Smooth muscle cell (in vitro differentiated cells): ENCODE results near the gene SLC11A1. TPM values are rescaled to one million over a fixed set of nuclear protein-coding genes. Genes with fewer than 3 reads are reported as not detected.

ENCODE experiments used
- DNase-seq: peaks from one replicate; lab custom pipeline; 2025; ENCODE audit not compliant: unreplicated experiment; lab: John Stamatoyannopoulos, UW
- H2AFZ ChIP-seq: fragments of 200-600 bp; sonication (generic); 2 replicates; pipeline ENCODE4 v1.6.0; 2016; ENCODE audit warnings: antibody characterized with exemption, low read depth, mild to moderate bottlenecking
- H3F3A ChIP-seq: fragments of 200-600 bp; sonication (generic); 2 replicates; pipeline ENCODE4 v1.6.0; 2017; ENCODE audit warnings: antibody characterized with exemption, low read depth
- H3K27ac ChIP-seq: fragments of 200-600 bp; sonication (generic); 2 replicates; pipeline ENCODE4 v1.5.1; 2016; ENCODE audit warnings: low read depth, mild to moderate bottlenecking
- H3K27me3 ChIP-seq: fragments of 200-600 bp; sonication (generic); 2 replicates; pipeline ENCODE4 v1.6.1; 2016; ENCODE audit warnings: low read depth, mild to moderate bottlenecking
- H3K36me3 ChIP-seq: fragments of 200-600 bp; sonication (generic); 2 replicates; pipeline ENCODE4 v1.5.1; 2016; ENCODE audit warnings: low read depth
- H3K4me1 ChIP-seq: fragments of 200-600 bp; sonication (generic); 2 replicates; pipeline ENCODE4 v1.5.1; 2016; ENCODE audit warnings: low read depth
- H3K4me2 ChIP-seq: fragments of 200-600 bp; sonication (generic); 2 replicates; pipeline ENCODE4 v1.6.0; 2016; ENCODE audit warnings: mild to moderate bottlenecking
- H3K4me3 ChIP-seq: fragments of 200-600 bp; sonication (generic); 2 replicates; pipeline ENCODE4 v1.5.1; 2016; ENCODE audit warnings: mild to moderate bottlenecking
- H3K79me2 ChIP-seq: fragments of 200-600 bp; sonication (generic); 2 replicates; pipeline ENCODE4 v1.6.0; 2016; ENCODE audit warnings: low read depth, mild to moderate bottlenecking
- H3K9ac ChIP-seq: fragments of 200-600 bp; sonication (generic); 2 replicates; pipeline ENCODE4 v1.6.0; 2016; ENCODE audit warnings: low read depth
- H3K9me3 ChIP-seq: fragments of 200-600 bp; sonication (generic); replicated peaks from 2 replicates; pipeline ENCODE4 v1.5.1; 2016; ENCODE audit warnings: low read depth
- H4K20me1 ChIP-seq: fragments of 200-600 bp; sonication (generic); 2 replicates; pipeline ENCODE4 v1.6.0; 2016; ENCODE audit warnings: low read depth
- CTCF ChIP-seq: fragments of 200-600 bp; sonication (generic); IDR thresholded peaks from 2 replicates; pipeline ENCODE4 v1.5.1; 2017; ENCODE audit warnings: borderline replicate concordance, mild to moderate bottlenecking, antibody characterized with exemption; ENCODE audit not compliant: insufficient read depth, poor library complexity, severe bottlenecking
- WGBS: methylation state at CpG from one replicate; pipeline ENCODE4 v1.1.7; 2016; ENCODE audit warnings: low lambda C conversion rate; 5-methylcytosine and 5-hydroxymethylcytosine counted together
- polyA plus RNA-seq: library from polyadenylated mRNA; unstranded; fragments of >200 nt; fragmentation: Nextera tagmentation; extraction: Ambion mirVana; gene quantifications from 2 replicates; pipeline ENCODE4 v1.2.1, GENCODE V29; 2016
- total RNA-seq: library from RNA; depleted of rRNA; stranded (reverse); fragments of >200 nt; gene quantifications from 2 replicates; pipeline ENCODE4 v1.2.3, GENCODE V29; 2014

Gene SLC11A1
- total and polyA plus RNA-seq, 2 experiments from 2014 or later = 0.31 to 0.38 TPM

DNA sequence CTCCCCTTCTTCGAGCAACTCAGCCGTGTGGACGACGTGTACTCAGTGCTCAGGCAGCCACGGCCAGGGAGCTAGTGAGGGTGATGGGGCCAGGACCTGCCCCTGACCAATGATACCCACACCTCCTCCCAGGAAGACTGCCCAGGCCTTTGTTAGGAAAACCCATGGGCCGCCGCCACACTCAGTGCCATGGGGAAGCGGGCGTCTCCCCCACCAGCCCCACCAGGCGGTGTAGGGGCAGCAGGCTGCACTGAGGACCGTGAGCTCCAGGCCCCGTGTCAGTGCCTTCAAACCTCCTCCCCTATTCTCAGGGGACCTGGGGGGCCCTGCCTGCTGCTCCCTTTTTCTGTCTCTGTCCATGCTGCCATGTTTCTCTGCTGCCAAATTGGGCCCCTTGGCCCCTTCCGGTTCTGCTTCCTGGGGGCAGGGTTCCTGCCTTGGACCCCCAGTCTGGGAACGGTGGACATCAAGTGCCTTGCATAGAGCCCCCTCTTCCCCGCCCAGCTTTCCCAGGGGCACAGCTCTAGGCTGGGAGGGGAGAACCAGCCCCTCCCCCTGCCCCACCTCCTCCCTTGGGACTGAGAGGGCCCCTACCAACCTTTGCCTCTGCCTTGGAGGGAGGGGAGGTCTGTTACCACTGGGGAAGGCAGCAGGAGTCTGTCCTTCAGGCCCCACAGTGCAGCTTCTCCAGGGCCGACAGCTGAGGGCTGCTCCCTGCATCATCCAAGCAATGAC, 22.4 kb downstream of the SLC11A1 start:
- H2AFZ ChIP-seq = no peak overlapping the region
- no peaks in the 10 kb centered on the region for H3K36me3 ChIP-seq
- H3K27me3 ChIP-seq = no peaks in the 10 kb centered on the region
- H3K4me2 ChIP-seq = no peak overlapping the region
- H3K9me3 ChIP-seq = no peaks in the 10 kb centered on the region
- peaks cover 17% of the 10 kb centered on the region for H4K20me1 ChIP-seq
- H3K79me2 ChIP-seq = peaks cover 23% of the 10 kb centered on the region
- H3F3A ChIP-seq = peaks cover 10% of the 10 kb centered on the region
- WGBS = 89% methylated on average over 16 of the region's 16 CpGs
- H3K4me1 ChIP-seq = peaks cover 15% of the 10 kb centered on the region
- no peak for TF ChIP-seq CTCF
- no peak overlapping the region for H3K9ac ChIP-seq
- no peak for DNase-seq
- H3K4me3 ChIP-seq = no peak overlapping the region
- peak overlapping the region; percentile 69 for H3K27ac ChIP-seq

DNA sequence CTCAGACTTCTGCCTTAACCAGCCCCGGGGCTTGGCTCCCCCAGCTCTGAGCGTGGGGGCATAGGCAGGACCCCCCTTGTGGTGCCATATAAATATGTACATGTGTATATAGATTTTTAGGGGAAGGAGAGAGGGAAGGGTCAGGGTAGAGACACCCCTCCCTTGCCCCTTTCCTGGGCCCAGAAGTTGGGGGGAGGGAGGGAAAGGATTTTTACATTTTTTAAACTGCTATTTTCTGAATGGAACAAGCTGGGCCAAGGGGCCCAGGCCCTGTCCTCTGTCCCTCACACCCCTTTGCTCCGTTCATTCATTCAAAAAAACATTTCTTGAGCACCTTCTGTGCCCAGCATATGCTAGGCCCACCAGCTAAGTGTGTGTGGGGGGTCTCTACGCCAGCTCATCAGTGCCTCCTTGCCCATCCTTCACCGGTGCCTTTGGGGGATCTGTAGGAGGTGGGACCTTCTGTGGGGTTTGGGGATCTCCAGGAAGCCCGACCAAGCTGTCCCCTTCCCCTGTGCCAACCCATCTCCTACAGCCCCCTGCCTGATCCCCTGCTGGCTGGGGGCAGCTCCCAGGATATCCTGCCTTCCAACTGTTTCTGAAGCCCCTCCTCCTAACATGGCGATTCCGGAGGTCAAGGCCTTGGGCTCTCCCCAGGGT, 23.1 kb downstream of the SLC11A1 start:
- no peak for DNase-seq
- no peaks in the 10 kb centered on the region for H3K27me3 ChIP-seq
- H3K4me1 ChIP-seq = peaks cover 15% of the 10 kb centered on the region
- peak overlapping the region; percentile 69 for H3K27ac ChIP-seq
- H3K79me2 ChIP-seq = peaks cover 18% of the 10 kb centered on the region
- no peak overlapping the region for H3K4me3 ChIP-seq
- peak overlapping the region; percentile 87 for H3K4me2 ChIP-seq
- TF ChIP-seq CTCF = no peak
- WGBS = 56% methylated on average over 8 of the region's 8 CpGs
- no peaks in the 10 kb centered on the region for H3K9me3 ChIP-seq
- H3F3A ChIP-seq = peaks cover 10% of the 10 kb centered on the region
- peaks cover 17% of the 10 kb centered on the region for H4K20me1 ChIP-seq
- no peaks in the 10 kb centered on the region for H3K36me3 ChIP-seq
- no peak overlapping the region for H3K9ac ChIP-seq
- no peak overlapping the region for H2AFZ ChIP-seq

DNA sequence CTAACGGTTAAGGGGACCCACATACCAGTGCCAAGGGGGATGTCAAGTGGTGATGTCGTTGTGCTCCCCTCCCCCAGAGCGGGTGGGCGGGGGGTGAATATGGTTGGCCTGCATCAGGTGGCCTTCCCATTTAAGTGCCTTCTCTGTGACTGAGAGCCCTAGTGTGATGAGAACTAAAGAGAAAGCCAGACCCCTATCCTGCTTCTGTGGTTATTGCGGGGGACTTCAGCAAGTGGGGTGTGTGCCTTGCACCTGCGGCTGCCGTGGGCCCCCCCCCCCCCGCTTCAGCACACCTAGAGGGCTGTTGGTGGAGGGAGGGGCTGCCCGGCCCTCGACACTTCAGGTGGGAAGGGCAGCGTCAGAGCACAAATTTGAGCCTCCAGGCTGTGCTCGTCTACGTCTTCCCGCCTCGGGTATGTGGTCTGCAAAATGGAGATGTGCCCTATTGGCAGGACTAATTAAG, 23.7 kb downstream of the SLC11A1 start:
- H3K9ac ChIP-seq = no peak overlapping the region
- peaks cover 12% of the 10 kb centered on the region for H3K79me2 ChIP-seq
- no peak for TF ChIP-seq CTCF
- peak overlapping the region; percentile 87 for H3K4me2 ChIP-seq
- peaks cover 15% of the 10 kb centered on the region for H3K4me1 ChIP-seq
- no peak overlapping the region for H2AFZ ChIP-seq
- H3K27ac ChIP-seq = peak overlapping the region; percentile 69
- H3K9me3 ChIP-seq = no peaks in the 10 kb centered on the region
- no peaks in the 10 kb centered on the region for H3K27me3 ChIP-seq
- peaks cover 15% of the 10 kb centered on the region for H4K20me1 ChIP-seq
- DNase-seq = no peak
- H3K36me3 ChIP-seq = no peaks in the 10 kb centered on the region
- H3F3A ChIP-seq = peaks cover 6% of the 10 kb centered on the region
- H3K4me3 ChIP-seq = peak overlapping the region; percentile 47
- 8% methylated on average over 15 of the region's 15 CpGs for WGBS
